GM21825 (cell line): ENCODE measurements around the gene SLC29A3.
A peak's percentile ranks its signal among the peaks of the same experiment; 100 is the strongest.

ENCODE experiments used
- ATAC-seq: cut with Tn5 transposase; IDR thresholded peaks from one replicate; pipeline ENCODE4 v1.9.1; 2021; ENCODE audit warnings: mild to moderate bottlenecking, moderate library complexity; ENCODE audit not compliant: unreplicated experiment

SLC29A3 gene

DNA sequence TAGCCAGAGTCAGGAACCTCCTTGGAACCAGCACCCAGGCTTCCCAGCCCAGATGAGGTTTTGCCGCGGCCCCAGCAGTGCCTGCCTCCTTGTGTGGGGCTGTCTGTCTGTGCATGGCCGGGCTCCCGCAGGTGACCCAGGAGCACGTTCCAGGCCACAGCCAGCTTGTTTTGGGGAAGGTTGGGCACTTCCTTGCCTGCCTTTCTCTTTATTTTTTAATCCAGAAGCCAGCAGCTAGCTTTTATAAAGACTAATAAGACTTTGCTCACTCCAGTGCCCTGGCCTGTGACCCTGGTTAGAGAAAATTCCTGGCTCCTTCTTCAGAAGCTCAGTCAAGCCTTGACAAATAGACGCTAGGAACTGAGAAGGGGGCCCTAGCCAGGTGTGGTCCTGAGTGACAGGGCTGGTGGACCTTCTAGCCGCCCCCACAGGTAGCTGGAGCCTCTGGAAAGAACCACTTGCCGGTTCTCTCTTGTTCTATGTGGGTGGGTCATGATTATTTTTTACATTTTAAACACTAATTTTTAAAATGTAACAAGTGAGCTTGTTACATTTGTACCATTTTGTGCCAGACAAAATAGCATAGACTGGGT is 837 bp downstream of the SLC29A3 start:
- no peak for ATAC-seq

GRCh38 chr10:71320592-71320991 is 1.5 kb downstream of the SLC29A3 start:
- no peak for ATAC-seq

- ATAC-seq = no peak
Measured at GRCh38 chr10:71321386-71321785, 2.3 kb downstream of the SLC29A3 start.

DNA sequence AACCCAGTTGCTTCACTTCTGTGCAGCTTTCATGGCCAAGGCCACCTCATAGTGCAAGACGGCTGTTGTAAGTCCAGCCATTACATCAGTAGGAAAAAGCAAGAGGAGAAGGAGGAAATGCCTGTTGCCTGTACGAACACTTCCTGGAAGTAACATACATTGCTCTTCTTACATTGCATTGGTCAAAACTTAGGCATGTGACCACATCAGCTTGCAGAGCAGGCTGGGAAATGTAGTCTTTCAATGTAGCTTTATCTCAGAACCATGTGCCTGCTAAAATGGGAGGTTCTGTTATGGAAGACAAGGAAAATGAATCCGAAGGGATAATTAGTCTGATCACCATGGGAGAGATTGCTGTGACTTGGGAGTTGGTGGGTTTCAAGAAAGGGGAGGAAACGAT is 4.3 kb downstream of the SLC29A3 start:
- no peak for ATAC-seq

DNA sequence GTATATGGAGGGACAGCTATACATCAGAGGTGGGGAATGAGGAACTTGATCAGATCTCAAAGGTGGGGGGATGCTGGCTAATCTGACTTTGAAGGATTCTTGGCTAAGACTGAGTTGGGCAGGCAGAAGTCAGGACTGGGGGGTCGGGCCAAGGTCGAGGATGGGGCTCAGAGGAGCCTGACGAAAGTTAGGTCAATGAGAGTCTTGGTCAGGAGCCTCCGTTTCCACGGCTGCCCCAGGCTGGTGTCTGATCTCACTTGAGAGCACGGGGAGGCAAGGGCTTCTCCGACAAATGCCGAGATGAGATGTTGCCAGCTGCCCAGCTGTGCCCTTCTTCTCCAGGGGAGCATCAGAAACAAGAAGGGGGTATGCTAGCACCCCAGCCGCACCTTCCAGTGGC is 5.7 kb downstream of the SLC29A3 start:
- no peak for ATAC-seq

- no peak for ATAC-seq
Measured at GRCh38 chr10:71325267-71325666, 6.2 kb downstream of the SLC29A3 start.

DNA sequence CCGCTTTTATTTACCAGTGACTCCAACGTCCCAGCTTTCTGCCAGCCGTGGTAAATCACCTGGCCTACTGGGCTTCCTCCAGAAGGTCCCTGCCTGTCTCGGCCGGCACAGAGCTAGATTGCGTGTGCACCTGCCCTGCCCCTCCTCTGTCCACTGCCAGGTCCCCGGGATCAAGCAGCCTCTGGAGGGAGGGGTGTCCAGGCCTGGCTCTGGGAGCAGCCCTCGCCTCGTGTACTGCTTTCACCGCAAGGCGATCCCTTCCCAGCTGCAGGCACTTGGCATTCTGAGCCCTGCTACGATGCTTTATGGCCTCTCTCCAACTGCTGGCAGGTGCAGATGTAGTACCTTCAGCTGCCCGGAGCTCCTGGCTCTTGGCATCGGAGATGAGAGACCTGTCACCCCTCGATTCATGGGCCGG is 7.4 kb downstream of the SLC29A3 start:
- no peak for ATAC-seq

DNA sequence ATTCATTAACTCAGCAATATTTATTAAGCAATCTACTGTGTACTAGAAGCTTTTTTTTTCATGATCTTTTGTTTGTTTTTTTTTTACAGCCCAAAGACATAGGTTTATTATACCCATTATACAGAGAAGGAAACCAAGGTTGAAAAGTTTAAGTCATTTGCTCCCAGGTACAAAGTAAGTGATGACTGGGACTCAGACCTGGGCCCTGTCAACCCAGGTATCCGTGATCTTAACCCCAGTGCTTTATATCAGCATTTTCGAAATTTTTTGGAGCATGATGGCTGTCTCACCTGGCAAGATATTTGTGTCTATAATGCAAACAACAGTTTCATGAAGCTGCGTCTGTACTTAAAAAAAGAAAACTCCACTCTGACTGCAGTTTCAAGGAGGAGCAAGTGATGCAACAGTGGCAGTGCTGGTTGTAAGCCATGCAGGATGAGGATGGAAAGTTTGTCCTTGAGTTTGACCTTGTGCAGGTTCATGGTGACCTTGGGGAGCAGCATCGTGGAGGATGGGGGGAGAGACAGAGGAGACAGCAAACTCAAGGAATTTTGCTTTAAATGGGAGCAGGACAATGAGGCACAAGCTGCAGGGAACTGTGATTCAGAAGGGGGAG is 11.8 kb downstream of the SLC29A3 start:
- ATAC-seq = no peak

GRCh38 chr10:71331736-71332135 is 12.7 kb downstream of the SLC29A3 start:
- no peak for ATAC-seq

- no peak for ATAC-seq
Measured at GRCh38 chr10:71332466-71332865, 13.4 kb downstream of the SLC29A3 start.

DNA sequence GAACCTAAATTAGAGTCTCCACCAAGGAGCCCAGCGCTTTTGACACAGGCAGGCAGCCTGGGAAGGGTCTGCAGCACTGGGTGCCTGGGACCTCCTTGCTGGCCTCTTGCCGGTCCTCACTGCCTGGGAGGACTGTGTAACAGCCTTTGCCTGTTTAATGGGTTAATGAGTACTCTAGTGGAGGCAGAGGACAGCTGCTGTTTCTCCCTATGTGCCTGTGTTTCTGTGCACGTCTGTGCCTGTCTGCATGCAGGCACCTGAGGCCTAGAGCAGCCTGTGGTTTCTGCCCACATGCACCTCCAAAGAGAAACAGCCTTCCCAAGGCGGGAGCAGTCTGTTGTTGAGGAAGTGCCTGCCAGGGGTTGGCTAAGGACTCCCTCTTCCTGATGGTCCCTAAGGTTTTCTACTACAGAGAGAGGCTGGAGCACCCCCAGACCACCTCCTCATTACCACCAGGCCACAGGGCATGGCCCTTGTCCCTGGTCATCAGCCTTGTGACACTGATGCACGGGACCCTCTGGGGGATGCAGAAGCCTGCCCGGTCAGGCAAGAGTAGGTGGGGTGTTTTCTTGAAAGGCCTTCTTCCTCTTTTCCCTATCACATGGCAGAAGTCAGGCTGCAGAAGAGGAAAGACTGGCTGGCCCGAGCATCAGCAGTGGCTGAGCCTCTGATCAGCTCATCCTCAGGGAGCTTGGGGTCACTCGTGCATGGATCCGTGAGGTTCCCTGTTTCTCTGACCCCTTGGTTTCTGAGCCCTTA is 14.2 kb downstream of the SLC29A3 start:
- peak; percentile 50 for ATAC-seq

- no peak for ATAC-seq
Measured at GRCh38 chr10:71334221-71334791, 15.2 kb downstream of the SLC29A3 start.

- no peak for ATAC-seq
Measured at GRCh38 chr10:71335173-71335708, 16.2 kb downstream of the SLC29A3 start.

DNA sequence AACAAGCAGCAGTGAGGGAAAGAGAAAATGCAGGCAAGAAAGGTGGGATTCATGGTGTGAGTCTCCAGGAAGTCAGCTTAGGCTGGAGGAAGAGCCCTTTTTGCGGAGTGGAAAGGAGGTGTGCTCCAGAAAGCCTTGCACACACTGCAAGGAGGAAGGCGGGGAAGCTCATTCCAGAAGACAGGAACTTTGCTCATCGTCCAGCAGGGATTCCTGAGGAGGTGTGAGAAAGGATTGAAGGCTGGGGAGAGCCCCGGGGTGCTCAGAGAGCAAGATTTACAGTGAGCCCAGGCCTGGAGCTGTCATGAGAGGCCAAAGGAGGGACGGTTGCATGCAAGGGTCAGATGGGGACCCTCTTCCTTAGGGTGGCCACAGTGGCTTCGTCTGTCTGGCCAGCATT is 17.6 kb downstream of the SLC29A3 start:
- ATAC-seq = no peak

DNA sequence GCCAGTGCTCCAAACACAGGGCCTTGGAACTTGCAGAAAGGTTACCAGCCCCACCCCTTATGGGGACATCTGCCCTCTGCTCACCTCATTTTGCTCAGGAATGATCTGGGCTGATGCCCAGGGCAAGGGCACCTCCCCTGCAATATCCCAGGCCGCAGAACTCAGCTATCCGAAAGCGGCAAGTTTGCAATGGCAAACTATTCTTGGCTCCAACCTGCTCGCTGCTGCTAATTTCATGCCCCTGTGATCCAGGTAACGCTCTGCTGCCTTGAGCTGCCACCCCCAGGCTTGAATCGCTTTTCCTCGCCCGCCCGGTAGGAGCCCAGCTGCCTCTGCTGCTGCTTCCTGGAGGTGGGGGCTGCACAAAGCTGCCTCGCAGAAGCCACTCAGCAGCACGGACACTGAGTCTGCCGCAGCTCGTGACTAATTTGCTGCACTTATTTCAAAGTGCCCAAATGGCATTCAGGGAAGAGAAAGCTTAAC is 18.2 kb downstream of the SLC29A3 start:
- no peak for ATAC-seq

DNA sequence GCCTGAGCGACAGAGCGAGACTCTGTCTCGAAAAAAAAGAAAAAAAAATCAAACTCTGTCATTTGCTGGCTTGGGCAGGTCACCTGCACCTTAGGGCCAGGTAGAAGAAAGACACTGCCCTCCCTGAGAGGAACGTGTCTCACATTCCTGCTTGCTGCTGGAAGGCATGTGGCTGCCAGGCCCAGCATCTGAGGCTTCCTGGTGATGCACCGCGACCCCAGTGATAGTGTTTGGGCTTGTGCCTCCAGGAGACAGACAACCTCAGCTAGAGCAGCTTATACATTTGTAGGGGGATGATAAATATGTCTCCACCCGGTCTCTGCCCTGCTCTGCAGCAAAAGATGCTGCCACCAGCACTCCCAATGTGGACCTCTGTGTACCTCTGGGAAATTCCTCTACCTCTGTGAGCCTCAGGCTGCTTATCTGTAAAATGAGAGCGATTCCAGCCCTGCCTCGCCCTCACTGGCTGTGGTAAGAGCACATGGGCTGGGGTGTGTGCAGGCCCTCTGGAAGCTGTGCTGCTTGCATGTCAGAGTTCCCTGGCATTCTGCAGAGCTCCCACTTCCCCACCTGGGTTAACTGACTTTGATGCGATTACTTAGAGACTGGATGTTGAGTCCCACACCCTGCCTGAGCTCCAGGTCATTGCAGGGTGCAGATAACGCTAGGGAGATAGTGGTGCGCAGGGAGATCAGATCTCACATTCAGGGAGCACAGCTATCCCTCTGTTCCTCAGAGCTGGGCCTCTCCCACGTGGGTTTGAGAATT is 19.9 kb downstream of the SLC29A3 start:
- no peak for ATAC-seq

DNA sequence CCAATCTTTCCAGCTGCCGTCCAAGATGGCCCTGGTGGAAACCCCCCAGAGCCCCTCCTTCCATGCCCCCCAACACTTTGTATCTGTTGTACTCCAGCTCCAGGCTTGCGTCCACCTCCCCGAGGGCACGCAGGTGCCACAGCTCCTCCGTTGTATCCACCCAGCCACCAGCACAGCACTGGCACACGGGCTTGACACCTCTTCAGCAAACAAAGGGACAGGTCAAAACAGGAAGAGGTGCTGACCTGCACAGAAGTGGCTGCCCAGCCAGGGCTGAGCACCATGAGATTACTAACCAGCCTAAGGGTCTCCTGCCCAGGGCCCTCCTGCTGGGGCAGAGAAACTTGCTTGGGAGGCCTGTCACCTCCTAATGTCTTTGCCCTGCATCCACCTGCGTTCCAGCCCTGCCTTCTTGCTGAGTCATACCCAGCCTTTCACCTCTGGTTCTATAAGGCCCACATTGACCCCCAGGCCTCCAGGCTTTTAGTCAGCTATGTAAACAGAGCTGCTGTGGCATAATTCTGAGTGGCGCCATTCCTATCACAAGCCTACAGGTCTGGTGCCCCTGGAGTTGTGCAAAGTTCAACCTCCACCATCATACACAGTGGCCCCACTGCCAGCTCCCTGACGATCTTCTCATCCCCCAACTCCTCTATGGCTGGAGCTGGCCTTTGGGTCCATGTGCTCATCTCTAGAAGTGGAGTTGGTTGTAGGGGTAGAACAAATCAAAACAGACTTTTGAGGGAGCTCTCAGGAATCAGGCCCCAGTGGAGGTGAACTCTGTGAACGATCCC is 20.9 kb downstream of the SLC29A3 start:
- no peak for ATAC-seq

- ATAC-seq = no peak
Measured at GRCh38 chr10:71342573-71343391, 23.7 kb downstream of the SLC29A3 start.

DNA sequence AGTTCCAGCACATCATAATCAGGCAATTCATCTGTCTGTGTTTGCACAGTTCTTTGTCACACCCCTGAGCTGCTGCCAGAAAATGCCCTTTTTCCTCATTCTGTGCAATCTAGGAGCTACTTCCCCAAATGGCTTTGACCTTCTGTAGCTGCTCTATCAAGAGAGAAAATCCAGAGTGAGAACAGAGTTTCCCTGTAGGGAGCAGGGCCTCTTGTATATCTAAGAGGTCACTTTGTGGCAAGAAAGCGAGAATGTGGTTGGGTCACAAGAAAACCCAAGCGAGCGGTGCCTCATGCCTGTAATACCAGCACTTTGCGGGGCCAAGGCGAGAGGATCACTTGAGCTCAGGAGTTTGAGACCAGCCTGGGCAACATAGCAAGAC is 24.3 kb downstream of the SLC29A3 start:
- no peak for ATAC-seq
